ENCODE data around the gene RIMS3.

Gene RIMS3

GRCh38 chr1:40687661-40688060 is 22.2 kb upstream of the RIMS3 start:
- ChIA-PET POLR2A (interaction anchor here (0.6 kb wide), 1 partner anchor 16 kb away, joined by 3 read pairs; no protein-coding TSS in a partner anchor), CTCF (no interaction called here)
- no peak for DNase-seq (ENCODE audit: extremely low spot score)
- TF ChIP-seq FOXM1 (IDR thresholded peaks at IDR 0.05; ENCODE audit: borderline replicate concordance) (no peak), CTBP1 (IDR thresholded peaks at IDR 0.05; ENCODE audit: borderline replicate concordance) (no peak), TARDBP (IDR thresholded peaks at IDR 0.05) (no peak), L3MBTL2 (conservative IDR thresholded peaks at IDR 0.05) (no peak), SP1 (IDR thresholded peaks at IDR 0.05) (no peak), SUZ12 (IDR thresholded peaks at IDR 0.05) (no peak)

- ChIA-PET CTCF (no interaction called here), POLR2A (no interaction called here)
- TF ChIP-seq CTBP1 (IDR thresholded peaks at IDR 0.05; ENCODE audit: borderline replicate concordance) (no peak), PKNOX1 (IDR thresholded peaks at IDR 0.05) (no peak), FOXM1 (IDR thresholded peaks at IDR 0.05; ENCODE audit: borderline replicate concordance) (no peak), ARNT (IDR thresholded peaks at IDR 0.05) (no peak), BHLHE40 (IDR thresholded peaks at IDR 0.05; ENCODE audit: borderline replicate concordance) (no peak), FOXA1 (IDR thresholded peaks at IDR 0.05) (no peak), ZNF384 (IDR thresholded peaks at IDR 0.05) (no peak), SP1 (IDR thresholded peaks at IDR 0.05) (no peak), FOXK2 (IDR thresholded peaks at IDR 0.05) (no peak), LEF1 (IDR thresholded peaks at IDR 0.05; ENCODE audit: borderline replicate concordance) (no peak), TARDBP (IDR thresholded peaks at IDR 0.05) (no peak)
- DNase-seq (ENCODE audit: extremely low spot score): no peak
Measured at GRCh38 chr1:40687059-40687458, 21.6 kb upstream of the RIMS3 start.

GRCh38 chr1:40684669-40685068 is 19.2 kb upstream of the RIMS3 start:
- POLR2A ChIA-PET: interaction anchor here (0.7 to 1.8 kb wide), 3 partner anchors 11 to 20 kb away, joined by 3 to 6 read pairs (median 5); partner anchors contain the start of gene RIMS3
- CTCF ChIA-PET: no interaction called here
- no peak for TF ChIP-seq LEF1 (IDR thresholded peaks at IDR 0.05; ENCODE audit: borderline replicate concordance)
- TF ChIP-seq FOXK2 (IDR thresholded peaks at IDR 0.05): no peak
- TF ChIP-seq HDGF (IDR thresholded peaks at IDR 0.05; ENCODE audit: borderline replicate concordance): no peak
- TF ChIP-seq CTBP1 (IDR thresholded peaks at IDR 0.05; ENCODE audit: borderline replicate concordance): no peak
- TF ChIP-seq FOXA1 (IDR thresholded peaks at IDR 0.05): no peak
- TF ChIP-seq TARDBP (IDR thresholded peaks at IDR 0.05): no peak
- TF ChIP-seq NFRKB (IDR thresholded peaks at IDR 0.05): no peak
- TF ChIP-seq ELF4 (IDR thresholded peaks at IDR 0.05): no peak
- TF ChIP-seq ZNF384 (IDR thresholded peaks at IDR 0.05): no peak
- TF ChIP-seq SUZ12 (IDR thresholded peaks at IDR 0.05): no peak
- no peak for TF ChIP-seq L3MBTL2 (conservative IDR thresholded peaks at IDR 0.05)
- TF ChIP-seq PKNOX1 (IDR thresholded peaks at IDR 0.05): no peak
- TF ChIP-seq ARNT (IDR thresholded peaks at IDR 0.05): no peak
- no peak for TF ChIP-seq FOXM1 (IDR thresholded peaks at IDR 0.05; ENCODE audit: borderline replicate concordance)
- TF ChIP-seq SP1 (IDR thresholded peaks at IDR 0.05): no peak
- no peak for TF ChIP-seq BHLHE40 (IDR thresholded peaks at IDR 0.05; ENCODE audit: borderline replicate concordance)
- no peak for DNase-seq (ENCODE audit: extremely low spot score)

- DNase-seq (ENCODE audit: extremely low spot score): no peak
- no peak for TF ChIP-seq L3MBTL2 (conservative IDR thresholded peaks at IDR 0.05)
- CTCF ChIA-PET: interaction anchor here (1.8 kb wide), 1 partner anchor 10 kb away, joined by 15 read pairs; no protein-coding TSS in a partner anchor
- POLR2A ChIA-PET: interaction anchor here (7.1 kb wide), 1 partner anchor 12 kb away, joined by 56 read pairs; the partner anchor contains the start of gene NFYC
Measured at GRCh38 chr1:40679165-40679953, 13.9 kb upstream of the RIMS3 start.

GRCh38 chr1:40676501-40676900 is 11.0 kb upstream of the RIMS3 start:
- ChIA-PET POLR2A (interaction anchor here (7.1 kb wide), 1 partner anchor 14 kb away, joined by 56 read pairs; the partner anchor contains the start of gene NFYC), CTCF (no interaction called here)
- no peak for DNase-seq (ENCODE audit: extremely low spot score)
- TF ChIP-seq ARNT (IDR thresholded peaks at IDR 0.05) (no peak), SP1 (IDR thresholded peaks at IDR 0.05) (no peak), NFRKB (IDR thresholded peaks at IDR 0.05) (no peak), FOXM1 (IDR thresholded peaks at IDR 0.05; ENCODE audit: borderline replicate concordance) (no peak)

- no peak for DNase-seq (ENCODE audit: extremely low spot score)
- CTCF ChIA-PET: interaction anchor here (0.6 kb wide), 1 partner anchor 9 kb away, joined by 3 read pairs; no protein-coding TSS in a partner anchor
- no peak for TF ChIP-seq SP1 (IDR thresholded peaks at IDR 0.05)
- no peak for TF ChIP-seq BHLHE40 (IDR thresholded peaks at IDR 0.05; ENCODE audit: borderline replicate concordance)
- TF ChIP-seq L3MBTL2 (conservative IDR thresholded peaks at IDR 0.05): no peak
- no peak for TF ChIP-seq CTBP1 (IDR thresholded peaks at IDR 0.05; ENCODE audit: borderline replicate concordance)
- no peak for TF ChIP-seq ZNF384 (IDR thresholded peaks at IDR 0.05)
- POLR2A ChIA-PET: interaction anchor here (1.5 to 3.8 kb wide), 2 partner anchors 11 to 18 kb away, joined by 5 to 32 read pairs; partner anchors contain the start of gene NFYC
Measured at GRCh38 chr1:40673452-40673851, 8.0 kb upstream of the RIMS3 start.

Data from HEK293T (cell line).